ENCODE measurements around the gene ELL2. TPM values are rescaled to one million over a fixed set of nuclear protein-coding genes. Genes with fewer than 3 reads are reported as not detected.

ELL2 gene
- total and polyA plus RNA-seq, 2 of the 13 experiments (the other 11 are each of a cell fraction or from before 2014, with no cell fraction given): 78.9 to 97.1 TPM

DNA sequence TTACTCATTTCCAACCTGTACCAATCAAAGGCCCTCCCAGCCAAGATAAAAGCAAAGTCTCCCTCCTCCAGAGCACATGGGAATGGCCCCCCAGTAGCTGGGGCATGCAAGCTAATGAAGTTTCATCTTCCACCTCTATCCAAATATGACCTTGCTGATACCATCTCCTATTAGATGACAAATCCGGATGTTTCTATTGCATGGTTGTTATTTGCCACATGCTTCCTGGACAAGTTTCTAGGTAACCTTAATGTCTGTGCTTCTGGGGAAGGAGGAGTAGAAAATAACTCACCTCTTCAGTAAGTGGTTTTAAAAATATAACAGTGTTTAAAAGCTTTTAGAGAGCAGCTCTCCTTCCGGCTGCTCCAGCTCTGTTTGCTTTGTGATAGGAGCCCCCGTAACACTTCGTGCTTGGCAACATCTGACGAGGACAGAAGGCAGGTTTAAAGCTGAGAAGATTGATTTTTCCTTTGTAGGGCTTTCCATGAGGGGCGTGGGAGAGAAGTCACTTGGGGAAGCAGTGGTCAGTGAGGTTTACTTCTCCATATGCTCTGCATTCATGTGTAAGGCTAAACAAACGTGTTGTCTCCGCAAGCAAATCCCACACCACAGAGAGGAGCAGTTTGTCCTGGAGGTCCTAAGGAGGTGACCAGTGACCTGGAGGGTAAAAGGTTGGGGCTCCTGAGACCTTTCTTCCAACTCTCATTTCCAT is 98.8 kb downstream of the ELL2 start (continued):
- TF ChIP-seq, protein P1, sequence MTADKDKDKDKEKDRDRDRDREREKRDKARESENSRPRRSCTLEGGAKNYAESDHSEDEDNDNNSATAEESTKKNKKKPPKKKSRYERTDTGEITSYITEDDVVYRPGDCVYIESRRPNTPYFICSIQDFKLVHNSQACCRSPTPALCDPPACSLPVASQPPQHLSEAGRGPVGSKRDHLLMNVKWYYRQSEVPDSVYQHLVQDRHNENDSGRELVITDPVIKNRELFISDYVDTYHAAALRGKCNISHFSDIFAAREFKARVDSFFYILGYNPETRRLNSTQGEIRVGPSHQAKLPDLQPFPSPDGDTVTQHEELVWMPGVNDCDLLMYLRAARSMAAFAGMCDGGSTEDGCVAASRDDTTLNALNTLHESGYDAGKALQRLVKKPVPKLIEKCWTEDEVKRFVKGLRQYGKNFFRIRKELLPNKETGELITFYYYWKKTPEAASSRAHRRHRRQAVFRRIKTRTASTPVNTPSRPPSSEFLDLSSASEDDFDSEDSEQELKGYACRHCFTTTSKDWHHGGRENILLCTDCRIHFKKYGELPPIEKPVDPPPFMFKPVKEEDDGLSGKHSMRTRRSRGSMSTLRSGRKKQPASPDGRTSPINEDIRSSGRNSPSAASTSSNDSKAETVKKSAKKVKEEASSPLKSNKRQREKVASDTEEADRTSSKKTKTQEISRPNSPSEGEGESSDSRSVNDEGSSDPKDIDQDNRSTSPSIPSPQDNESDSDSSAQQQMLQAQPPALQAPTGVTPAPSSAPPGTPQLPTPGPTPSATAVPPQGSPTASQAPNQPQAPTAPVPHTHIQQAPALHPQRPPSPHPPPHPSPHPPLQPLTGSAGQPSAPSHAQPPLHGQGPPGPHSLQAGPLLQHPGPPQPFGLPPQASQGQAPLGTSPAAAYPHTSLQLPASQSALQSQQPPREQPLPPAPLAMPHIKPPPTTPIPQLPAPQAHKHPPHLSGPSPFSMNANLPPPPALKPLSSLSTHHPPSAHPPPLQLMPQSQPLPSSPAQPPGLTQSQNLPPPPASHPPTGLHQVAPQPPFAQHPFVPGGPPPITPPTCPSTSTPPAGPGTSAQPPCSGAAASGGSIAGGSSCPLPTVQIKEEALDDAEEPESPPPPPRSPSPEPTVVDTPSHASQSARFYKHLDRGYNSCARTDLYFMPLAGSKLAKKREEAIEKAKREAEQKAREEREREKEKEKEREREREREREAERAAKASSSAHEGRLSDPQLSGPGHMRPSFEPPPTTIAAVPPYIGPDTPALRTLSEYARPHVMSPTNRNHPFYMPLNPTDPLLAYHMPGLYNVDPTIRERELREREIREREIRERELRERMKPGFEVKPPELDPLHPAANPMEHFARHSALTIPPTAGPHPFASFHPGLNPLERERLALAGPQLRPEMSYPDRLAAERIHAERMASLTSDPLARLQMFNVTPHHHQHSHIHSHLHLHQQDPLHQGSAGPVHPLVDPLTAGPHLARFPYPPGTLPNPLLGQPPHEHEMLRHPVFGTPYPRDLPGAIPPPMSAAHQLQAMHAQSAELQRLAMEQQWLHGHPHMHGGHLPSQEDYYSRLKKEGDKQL (CRISPR knock-in tag; IDR thresholded peaks at IDR 0.05; ENCODE audit: low read depth): peak; percentile 73; the same call in 1 of the 2 replicates
- peak; percentile 99 for TF ChIP-seq ETV5 (CRISPR knock-in tag; IDR thresholded peaks at IDR 0.05; ENCODE audit: borderline replicate concordance)
- no peak for TF ChIP-seq KLF15 (CRISPR knock-in tag; IDR thresholded peaks at IDR 0.05; ENCODE audit: borderline replicate concordance)
- TF ChIP-seq SMARCC2 (IDR thresholded peaks at IDR 0.05): no peak
- no peak for TF ChIP-seq ZNF883 (CRISPR knock-in tag; IDR thresholded peaks at IDR 0.05; ENCODE audit: not compliant biosample characterization)
- TF ChIP-seq ZBTB20 (CRISPR knock-in tag; IDR thresholded peaks at IDR 0.05; ENCODE audit: borderline replicate concordance, low read depth): peak; percentile 71; the same call in 1 of the 2 replicates
- TF ChIP-seq ZFP1 (CRISPR knock-in tag; IDR thresholded peaks at IDR 0.05): no peak
- 0 out of 2 replicates have a peak, but pooled peaks have one; percentile 20 for TF ChIP-seq ZNF556 (CRISPR knock-in tag; IDR thresholded peaks at IDR 0.05; ENCODE audit: borderline replicate concordance)
- TF ChIP-seq MAFG (CRISPR knock-in tag; IDR thresholded peaks at IDR 0.05): no peak
- no peak for TF ChIP-seq AGO2 (optimal IDR thresholded peaks at IDR 0.05; ENCODE audit: low read depth, low read length)
- no peak for TF ChIP-seq ZNF468 (CRISPR knock-in tag; IDR thresholded peaks at IDR 0.05)
- no peak; the same call in 1 of the 2 replicates for TF ChIP-seq ZBTB34 (CRISPR knock-in tag; IDR thresholded peaks at IDR 0.05)
- no peak for TF ChIP-seq ZNF766 (CRISPR knock-in tag; IDR thresholded peaks at IDR 0.05; ENCODE audit: borderline replicate concordance)
- TF ChIP-seq ZNF773 (CRISPR knock-in tag; IDR thresholded peaks at IDR 0.05; ENCODE audit: borderline replicate concordance): no peak
- no peak for TF ChIP-seq XBP1 (CRISPR knock-in tag; IDR thresholded peaks at IDR 0.05)
- no peak; the same call in 1 of the 2 replicates for TF ChIP-seq TFDP2 (CRISPR knock-in tag; IDR thresholded peaks at IDR 0.05)
- no peak for TF ChIP-seq ZNF251 (CRISPR knock-in tag; IDR thresholded peaks at IDR 0.05)
- no peak for TF ChIP-seq IRF1 (CRISPR knock-in tag; IDR thresholded peaks at IDR 0.05; ENCODE audit: low read depth)
- no peak for TF ChIP-seq HNRNPL (IDR thresholded peaks at IDR 0.05; ENCODE audit: low read depth, low read length)

Data from HepG2 (cell line).